Left colon (tissue), 2 donors: ENCODE data around the gene CCN5. TPM values are rescaled to one million over a fixed set of nuclear protein-coding genes. Genes with fewer than 3 reads are reported as not detected.

Experiments used
- ATAC-seq: fragments of 200-7000 bp; cut with Tn5 transposase; one replicate; pipeline ENCODE4 v1.9.1; 2020; ENCODE audit warnings: mild to moderate bottlenecking, moderate library complexity
- DNase-seq, 2 donors: peaks; one replicate each; pipeline ENCODE4 v3.0.0-alpha.2; 2020
- intact Hi-C, 2 donors: fragments of 100-400 bp; cut with DNase I in 1 of 2; cut with micrococcal nuclease in 1 of 2; formaldehyde crosslinking; loops; one replicate each; pipeline versions ENCODE4 v1.11.2 to v1.14.0; 2022; cut with DNase I, micrococcal nuclease
- total RNA-seq, 2 donors: library from RNA; stranded (reverse); fragmentation: NEBNext Ultra II Directional; extraction: Animal tissue kit (Norgen Biotek cat#: 25700); gene quantifications; one replicate each; pipeline ENCODE4 v1.2.1, GENCODE V29; 2021
- donor health status: DM: no; HTN: no; CAD: no.
- donor health status: DM: yes; HTN: yes; CAD: no.

CCN5 gene
- total RNA-seq, 2 donors from 2014 or later, result 2.8 to 9.4 TPM

GRCh38 chr20:44765701-44766347, 50.7 kb downstream of the CCN5 start:
- DNase-seq (no peak), ATAC-seq (no peak)
- intact Hi-C loops, result no loop called here

- intact Hi-C loops, result no loop called here
- ATAC-seq (no peak), DNase-seq (no peak)
Measured at GRCh38 chr20:44768256-44768655, 53.1 kb downstream of the CCN5 start.

DNA sequence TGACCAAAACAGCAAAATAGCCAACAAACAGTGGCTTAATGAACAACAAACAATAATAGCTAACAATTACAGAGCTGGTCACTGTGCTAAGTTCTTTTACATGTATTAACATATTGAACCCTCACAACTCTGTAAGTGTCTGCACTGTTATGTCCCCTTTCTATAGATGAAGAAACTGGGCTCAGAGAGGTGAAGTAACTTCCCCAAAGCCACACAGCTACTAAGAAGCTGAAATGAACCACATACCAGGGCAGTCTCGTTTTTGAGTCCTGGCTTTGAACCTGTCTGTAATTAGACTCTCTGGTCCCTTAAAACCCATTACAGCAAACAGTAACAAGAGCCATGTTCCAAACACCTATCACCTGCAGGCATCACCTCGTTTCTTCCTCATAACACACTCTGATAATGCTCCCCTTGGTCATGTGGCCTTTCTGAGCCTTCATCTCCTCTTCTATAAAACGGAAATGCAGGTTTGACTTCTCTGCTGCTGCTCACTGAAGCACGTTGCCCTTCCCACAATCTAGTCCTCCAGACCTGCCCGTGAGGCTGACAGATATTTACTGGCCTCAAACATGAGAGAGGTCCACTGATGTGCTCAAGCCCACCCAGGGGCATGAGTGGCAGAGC, 53.8 kb downstream of the CCN5 start:
- DNase-seq (no peak), ATAC-seq (no peak)
- intact Hi-C loops, result no loop called here

GRCh38 chr20:44769481-44769863, 54.3 kb downstream of the CCN5 start:
- intact Hi-C loops, result no loop called here
- no peak for DNase-seq
- ATAC-seq, result no peak

DNA sequence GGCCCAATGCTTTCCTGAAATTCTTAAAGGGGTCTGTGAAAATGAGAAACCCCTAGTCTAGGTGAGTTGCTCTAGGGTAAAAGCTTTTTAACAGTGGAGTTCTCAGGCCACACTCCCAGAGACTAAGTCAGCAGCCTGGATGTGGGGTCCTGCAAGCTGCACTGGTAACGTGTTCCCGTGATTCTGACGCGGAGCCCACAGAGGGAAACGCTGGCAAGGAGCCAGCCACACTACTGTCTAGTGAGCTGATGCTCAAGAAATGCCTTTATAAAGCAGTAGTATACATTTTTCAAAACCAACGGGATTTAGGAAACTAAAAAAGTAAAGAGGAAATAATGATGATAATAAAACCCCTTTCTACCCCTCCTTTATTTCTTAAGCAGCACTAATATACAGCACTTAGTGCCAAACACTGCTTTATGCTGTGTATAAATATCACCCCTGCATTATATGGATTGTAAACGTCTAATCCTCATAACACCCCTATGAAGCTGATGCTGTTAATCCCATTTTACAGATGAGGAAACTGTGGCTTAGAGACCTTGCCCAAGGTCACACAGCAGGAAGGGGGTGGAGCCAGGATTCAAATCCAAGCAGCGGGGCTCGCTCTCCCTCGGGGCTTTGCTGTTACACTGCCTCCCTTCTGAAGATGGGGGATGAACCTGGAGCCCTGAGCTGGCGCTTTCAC, 55.5 kb downstream of the CCN5 start:
- intact Hi-C loops, result no loop called here
- ATAC-seq (no peak), DNase-seq (no peak)

DNA sequence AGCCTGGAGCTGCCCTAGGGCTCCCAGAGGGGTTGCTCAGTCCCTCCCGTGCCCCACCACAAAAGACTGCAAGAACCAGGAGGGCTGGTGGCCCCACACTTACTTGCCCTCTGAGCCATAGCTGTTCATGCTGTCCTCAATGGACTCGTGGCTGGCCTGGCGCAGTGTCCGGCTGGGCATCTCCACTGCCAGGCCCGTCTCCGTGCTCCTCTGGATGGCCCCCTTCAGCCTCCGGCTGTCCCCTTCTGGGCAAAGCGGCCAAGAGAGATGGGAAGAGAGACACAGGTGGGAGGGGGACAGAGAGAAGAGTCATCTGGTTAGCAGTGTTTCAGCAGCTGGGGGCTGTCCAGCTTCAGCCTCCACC, 56.0 kb downstream of the CCN5 start:
- intact Hi-C loops, result no loop called here
- DNase-seq (no peak), ATAC-seq (no peak)

- intact Hi-C loops, result no loop called here
- ATAC-seq (no peak), DNase-seq (no peak)
Measured at GRCh38 chr20:44772636-44773035, 57.5 kb downstream of the CCN5 start.

GRCh38 chr20:44773070-44773829, 58.1 kb downstream of the CCN5 start:
- no peak for ATAC-seq
- intact Hi-C loops, result no loop called here
- DNase-seq, result no peak

GRCh38 chr20:44776980-44777379, 61.8 kb downstream of the CCN5 start:
- intact Hi-C loops, result no loop called here
- peak in 1 of 2 donors; percentile 12 for DNase-seq

More at GRCh38 chr20:44776980-44777379, 61.8 kb downstream of the CCN5 start:
- no peak for ATAC-seq

Other genes starting within 250 kb of the CCN5 start
- gene TTPAL, start 239.5 kb upstream of the CCN5 start, total RNA-seq, result 1 to 10 TPM; 7.4 to 8.5 TPM
- 100 to 1,000 TPM in 1 of 2 donors, 10 to 100 TPM in 1; 89.3 to 117 TPM for gene SERINC3, start 193.3 kb upstream of the CCN5 start, total RNA-seq
- gene PKIG, start 132.8 kb upstream of the CCN5 start, total RNA-seq, result 10 to 100 TPM; 30.9 to 44.7 TPM
- 1 to 10 TPM; 2.5 to 3.4 TPM for gene ADA, start 63.7 kb upstream of the CCN5 start, total RNA-seq
- gene KCNK15, start 30.5 kb downstream of the CCN5 start, total RNA-seq, result under 1 TPM; 0.25 to 0.40 TPM
- gene RIMS4, start 95.2 kb downstream of the CCN5 start, total RNA-seq, result 1 to 10 TPM in 1 of 2 donors, under 1 TPM in 1; 0.56 to 1.2 TPM
- 100 to 1,000 TPM; 250 to 271 TPM for gene YWHAB, start 170.3 kb downstream of the CCN5 start, total RNA-seq
- gene PABPC1L, start 194.7 kb downstream of the CCN5 start, total RNA-seq, result 10 to 100 TPM; 13.2 to 19.8 TPM
- gene TOMM34, start 245.0 kb downstream of the CCN5 start, total RNA-seq, result 10 to 100 TPM; 11.8 to 13.0 TPM